Stimulated activated CD4-positive, alpha-beta T cell treated with anti-CD3 and anti-CD28 coated beads, TNF-alpha, amount 100 ng/mL, for 1 hour (primary cell): ENCODE measurements around the gene FBXW7.

Source experiments
- DNase-seq, 3 donors: peaks; one replicate each; pipeline ENCODE4 v3.0.0-alpha.2; 2020; ENCODE audit warnings: low read depth in 3 of 3, low spot score in 1 of 3

FBXW7 gene

GRCh38 chr4:152340818-152341217, 195.1 kb downstream of the FBXW7 start:
- DNase-seq: no peak

- no peak for DNase-seq
Measured at GRCh38 chr4:152339576-152339975, 196.3 kb downstream of the FBXW7 start.

- DNase-seq: no peak
Measured at GRCh38 chr4:152334931-152335330, 201.0 kb downstream of the FBXW7 start.

GRCh38 chr4:152331042-152331441, 204.8 kb downstream of the FBXW7 start:
- DNase-seq: no peak

- no peak for DNase-seq
Measured at GRCh38 chr4:152328582-152328981, 207.3 kb downstream of the FBXW7 start.

- no peak for DNase-seq
Measured at GRCh38 chr4:152327606-152328453, 208.1 kb downstream of the FBXW7 start.

GRCh38 chr4:152325831-152326230, 210.1 kb downstream of the FBXW7 start:
- DNase-seq: no peak

GRCh38 chr4:152323221-152323620, 212.7 kb downstream of the FBXW7 start:
- DNase-seq: no peak

- no peak for DNase-seq
Measured at GRCh38 chr4:152322656-152323055, 213.2 kb downstream of the FBXW7 start.

- no peak for DNase-seq
Measured at GRCh38 chr4:152321923-152322322, 214.0 kb downstream of the FBXW7 start.

GRCh38 chr4:152321398-152321797, 214.5 kb downstream of the FBXW7 start:
- no peak for DNase-seq

- DNase-seq: no peak
Measured at GRCh38 chr4:152316969-152317368, 218.9 kb downstream of the FBXW7 start.

GRCh38 chr4:152310257-152310656, 225.6 kb downstream of the FBXW7 start:
- DNase-seq: no peak

GRCh38 chr4:152309418-152309817, 226.5 kb downstream of the FBXW7 start:
- DNase-seq: no peak

- no peak for DNase-seq
Measured at GRCh38 chr4:152308951-152309350, 226.9 kb downstream of the FBXW7 start.

- DNase-seq: no peak
Measured at GRCh38 chr4:152307669-152308068, 228.2 kb downstream of the FBXW7 start.

- no peak for DNase-seq
Measured at GRCh38 chr4:152306541-152306940, 229.4 kb downstream of the FBXW7 start.

- no peak for DNase-seq
Measured at GRCh38 chr4:152304220-152304619, 231.7 kb downstream of the FBXW7 start.

GRCh38 chr4:152301381-152301780, 234.5 kb downstream of the FBXW7 start:
- no peak for DNase-seq

- no peak for DNase-seq
Measured at GRCh38 chr4:152299553-152299952, 236.3 kb downstream of the FBXW7 start.

GRCh38 chr4:152296386-152296785, 239.5 kb downstream of the FBXW7 start:
- no peak for DNase-seq

GRCh38 chr4:152294765-152295164, 241.1 kb downstream of the FBXW7 start:
- no peak for DNase-seq

- DNase-seq: no peak
Measured at GRCh38 chr4:152294331-152294730, 241.6 kb downstream of the FBXW7 start.
